Stimulated activated CD4-positive, alpha-beta T cell treated with anti-CD3 and anti-CD28 coated beads, TNF-alpha, amount 100 ng/mL, for 4 hours (primary cell): ENCODE data around the gene ASCL1.

Experiments used
- DNase-seq, 3 experiments: peaks; one replicate each; pipeline ENCODE4 v3.0.0-alpha.2; 2020; ENCODE audit warnings: low read depth in 3 of 3

ASCL1 gene

DNA sequence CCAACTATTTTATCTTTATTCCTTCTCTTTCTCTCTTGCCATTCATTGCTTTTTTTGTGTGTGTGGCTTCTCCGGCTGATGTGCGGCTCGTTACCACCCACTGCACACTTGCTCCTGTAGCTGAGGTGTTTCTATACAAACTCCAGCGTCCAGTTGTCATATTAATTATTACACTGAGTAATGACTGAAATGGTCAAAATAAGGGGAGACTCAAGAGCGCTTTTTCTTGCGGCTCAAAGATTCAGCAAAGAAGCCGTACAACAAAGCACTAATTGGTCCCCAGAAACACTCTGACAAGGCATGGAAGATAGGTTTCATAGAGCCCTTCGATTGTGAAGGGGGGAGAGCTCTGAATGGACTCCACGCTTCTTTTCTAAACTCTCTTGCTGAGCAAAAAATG lies 5.6 kb upstream of the ASCL1 start:
- DNase-seq, result no peak

DNA sequence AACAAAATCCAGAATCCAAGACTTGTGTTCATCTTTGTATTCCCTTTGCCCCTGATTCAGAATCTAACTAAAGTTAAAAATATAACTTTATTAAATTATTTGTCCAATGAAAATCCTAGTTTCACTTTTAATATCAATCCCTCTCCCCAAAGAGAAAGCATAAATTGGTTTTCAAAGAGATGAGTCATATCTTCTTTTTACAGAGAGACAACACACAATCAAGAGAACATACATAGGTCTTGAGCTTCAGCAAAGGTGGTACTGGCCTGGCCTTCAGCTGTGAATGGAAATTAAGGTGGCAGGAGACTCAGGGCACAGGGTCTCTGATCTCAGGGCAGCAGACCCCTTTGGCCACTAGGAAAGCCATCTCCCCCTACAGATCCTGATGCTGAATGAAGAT lies 4.3 kb upstream of the ASCL1 start:
- DNase-seq, result no peak

DNA sequence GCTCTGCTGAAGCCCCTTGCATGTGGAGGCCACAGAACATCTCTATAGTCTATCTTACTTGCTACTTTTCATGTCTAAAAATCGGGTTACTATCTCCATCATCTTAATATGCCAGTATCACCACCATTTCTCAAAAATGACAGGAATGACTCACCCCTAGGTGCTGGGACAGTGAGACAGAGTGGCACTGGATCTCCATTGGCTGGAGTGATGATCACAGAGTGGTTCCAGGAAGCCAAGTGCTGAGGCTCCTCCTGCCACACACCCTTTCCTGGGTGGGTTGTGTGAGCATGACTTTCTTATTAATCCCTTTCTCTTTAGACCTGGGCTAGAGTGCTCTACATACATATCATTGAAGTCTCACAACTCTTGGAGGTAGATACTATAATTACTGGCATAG lies 3.3 kb upstream of the ASCL1 start:
- DNase-seq, result no peak

DNA sequence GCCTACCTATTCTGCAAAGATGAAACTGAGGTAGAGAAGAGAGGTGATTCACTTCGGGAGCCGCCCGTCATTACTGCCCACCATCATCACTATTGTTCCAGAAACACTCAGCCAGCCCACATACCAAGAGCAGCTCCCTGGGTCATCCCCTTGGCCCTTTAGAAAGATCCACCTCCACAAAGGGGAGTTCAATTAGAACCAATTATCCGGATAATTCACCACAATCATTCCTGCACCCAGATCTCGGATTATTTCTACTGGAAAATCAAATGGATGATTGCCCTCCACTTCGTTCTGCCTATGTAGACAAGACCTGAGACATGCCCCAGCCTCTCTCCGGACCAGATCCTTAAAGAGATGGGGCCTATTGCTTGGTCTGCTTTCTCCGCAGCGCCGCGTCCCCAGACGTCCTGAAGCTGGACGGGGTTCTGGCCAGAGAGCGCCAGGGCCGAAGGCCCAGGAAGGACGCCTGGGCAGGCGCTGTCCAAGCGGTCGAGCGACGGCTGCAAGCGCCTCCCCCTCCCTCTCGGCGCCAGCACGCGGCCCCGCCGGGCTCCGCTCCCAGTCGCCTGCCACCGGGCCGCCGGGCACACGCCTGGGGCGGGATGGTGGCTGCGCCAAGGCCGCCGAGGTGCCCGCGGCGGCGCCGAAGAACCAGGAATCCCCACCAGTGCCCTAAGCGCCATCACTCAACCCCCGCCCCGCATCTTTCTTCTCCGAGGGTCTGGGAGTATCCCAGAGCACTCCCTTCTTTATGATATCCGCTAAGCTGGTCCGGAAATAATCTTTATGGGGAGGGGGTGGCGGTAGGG lies 1.3 kb upstream of the ASCL1 start:
- DNase-seq, result no peak

DNA sequence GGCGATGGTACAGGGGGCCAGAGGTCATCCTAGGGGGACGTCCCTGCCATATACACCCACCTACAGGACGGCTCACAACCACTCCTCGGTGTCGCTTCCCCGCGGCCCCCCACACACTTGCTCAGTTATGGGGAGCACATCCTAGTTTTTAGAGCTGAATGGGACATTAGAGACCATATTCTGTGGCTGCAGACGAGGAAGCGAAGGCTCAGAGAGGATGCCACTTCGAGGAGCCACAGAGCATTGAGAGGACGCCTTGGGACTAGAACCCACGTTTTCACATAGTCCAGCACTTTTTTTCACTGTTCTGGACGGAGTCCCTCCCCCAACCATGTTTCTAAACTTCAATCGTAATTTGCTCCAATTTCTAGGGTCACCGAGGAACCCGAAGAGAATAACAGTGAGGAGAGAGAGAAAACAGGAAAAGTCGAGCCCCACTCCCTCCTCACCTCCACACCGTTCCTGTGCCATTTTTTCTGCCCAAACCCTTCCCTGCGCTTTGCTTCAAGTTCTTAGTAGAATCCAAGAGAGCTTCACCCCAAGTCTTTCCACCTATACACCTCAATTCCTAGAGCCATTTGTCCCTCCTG lies 641 bp upstream of the ASCL1 start:
- no peak for DNase-seq

DNA sequence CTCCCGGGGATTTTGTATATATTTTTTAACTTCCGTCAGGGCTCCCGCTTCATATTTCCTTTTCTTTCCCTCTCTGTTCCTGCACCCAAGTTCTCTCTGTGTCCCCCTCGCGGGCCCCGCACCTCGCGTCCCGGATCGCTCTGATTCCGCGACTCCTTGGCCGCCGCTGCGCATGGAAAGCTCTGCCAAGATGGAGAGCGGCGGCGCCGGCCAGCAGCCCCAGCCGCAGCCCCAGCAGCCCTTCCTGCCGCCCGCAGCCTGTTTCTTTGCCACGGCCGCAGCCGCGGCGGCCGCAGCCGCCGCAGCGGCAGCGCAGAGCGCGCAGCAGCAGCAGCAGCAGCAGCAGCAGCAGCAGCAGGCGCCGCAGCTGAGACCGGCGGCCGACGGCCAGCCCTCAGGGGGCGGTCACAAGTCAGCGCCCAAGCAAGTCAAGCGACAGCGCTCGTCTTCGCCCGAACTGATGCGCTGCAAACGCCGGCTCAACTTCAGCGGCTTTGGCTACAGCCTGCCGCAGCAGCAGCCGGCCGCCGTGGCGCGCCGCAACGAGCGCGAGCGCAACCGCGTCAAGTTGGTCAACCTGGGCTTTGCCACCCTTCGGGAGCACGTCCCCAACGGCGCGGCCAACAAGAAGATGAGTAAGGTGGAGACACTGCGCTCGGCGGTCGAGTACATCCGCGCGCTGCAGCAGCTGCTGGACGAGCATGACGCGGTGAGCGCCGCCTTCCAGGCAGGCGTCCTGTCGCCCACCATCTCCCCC lies 777 bp downstream of the ASCL1 start:
- no peak for DNase-seq

DNA sequence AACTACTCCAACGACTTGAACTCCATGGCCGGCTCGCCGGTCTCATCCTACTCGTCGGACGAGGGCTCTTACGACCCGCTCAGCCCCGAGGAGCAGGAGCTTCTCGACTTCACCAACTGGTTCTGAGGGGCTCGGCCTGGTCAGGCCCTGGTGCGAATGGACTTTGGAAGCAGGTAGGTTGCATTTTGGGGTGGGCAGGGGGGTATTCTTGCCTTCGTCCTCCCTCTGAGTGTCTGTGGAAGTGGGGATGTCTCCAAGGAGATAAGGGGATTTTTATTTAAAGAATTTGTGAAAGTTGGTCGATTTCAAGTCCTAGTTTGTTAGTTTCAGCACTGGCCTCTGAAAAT lies 1.3 kb downstream of the ASCL1 start:
- no peak for DNase-seq

DNA sequence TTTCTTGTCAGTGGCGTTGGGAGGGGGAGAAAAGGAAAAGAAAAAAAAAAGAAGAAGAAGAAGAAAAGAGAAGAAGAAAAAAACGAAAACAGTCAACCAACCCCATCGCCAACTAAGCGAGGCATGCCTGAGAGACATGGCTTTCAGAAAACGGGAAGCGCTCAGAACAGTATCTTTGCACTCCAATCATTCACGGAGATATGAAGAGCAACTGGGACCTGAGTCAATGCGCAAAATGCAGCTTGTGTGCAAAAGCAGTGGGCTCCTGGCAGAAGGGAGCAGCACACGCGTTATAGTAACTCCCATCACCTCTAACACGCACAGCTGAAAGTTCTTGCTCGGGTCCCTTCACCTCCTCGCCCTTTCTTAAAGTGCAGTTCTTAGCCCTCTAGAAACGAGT lies 1.9 kb downstream of the ASCL1 start:
- no peak for DNase-seq

DNA sequence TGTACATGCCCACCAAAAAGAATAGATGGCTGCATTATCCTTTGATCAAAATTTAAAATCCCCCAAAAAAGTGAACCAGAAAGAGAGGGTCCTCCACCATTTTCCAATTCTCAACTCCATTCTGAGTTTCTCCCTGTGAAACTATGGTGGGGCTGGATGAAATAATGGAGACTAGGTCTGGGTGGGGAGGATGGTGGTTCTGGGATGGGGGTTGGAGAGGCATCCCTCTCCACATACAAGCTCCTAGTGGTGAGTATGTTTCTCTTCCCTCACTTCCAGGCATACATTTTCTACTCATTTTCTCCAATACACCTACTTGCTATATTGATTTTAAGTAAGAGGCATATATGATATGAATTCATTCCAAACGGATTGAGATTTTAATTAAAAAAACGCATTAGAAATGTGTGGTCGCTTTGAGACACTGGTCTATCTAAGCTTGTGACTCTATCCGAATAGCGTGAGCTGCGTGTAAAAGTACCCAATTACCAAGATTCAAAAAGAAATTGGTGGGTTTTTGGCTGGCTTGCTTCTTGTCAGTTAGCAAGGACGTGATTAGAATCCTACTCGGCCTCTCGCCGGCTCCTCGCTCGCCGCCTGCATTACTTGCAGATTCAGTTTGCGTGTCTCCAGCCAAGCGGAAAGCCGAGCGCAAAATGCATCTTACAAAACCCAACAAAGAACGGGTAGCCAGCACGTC lies 3.4 kb downstream of the ASCL1 start:
- no peak for DNase-seq

DNA sequence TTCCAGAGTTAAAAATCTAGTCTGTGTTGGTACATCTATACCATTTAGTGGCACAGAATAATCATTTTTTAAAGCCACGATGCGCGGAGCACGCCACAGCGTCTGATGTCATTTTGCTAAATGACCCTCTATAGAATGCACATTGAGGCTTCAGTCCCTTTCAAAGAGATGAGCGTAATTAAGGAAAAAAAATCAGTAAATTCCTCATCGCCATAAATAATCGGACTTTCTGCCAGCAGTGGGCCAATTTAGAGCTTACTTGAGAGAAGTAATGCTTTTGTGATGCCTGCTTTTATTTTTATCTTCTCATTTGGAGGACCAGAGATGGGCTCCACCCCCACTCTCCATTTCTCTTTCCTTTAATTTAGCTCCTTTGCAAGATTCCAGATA lies 4.0 kb downstream of the ASCL1 start:
- no peak for DNase-seq

DNA sequence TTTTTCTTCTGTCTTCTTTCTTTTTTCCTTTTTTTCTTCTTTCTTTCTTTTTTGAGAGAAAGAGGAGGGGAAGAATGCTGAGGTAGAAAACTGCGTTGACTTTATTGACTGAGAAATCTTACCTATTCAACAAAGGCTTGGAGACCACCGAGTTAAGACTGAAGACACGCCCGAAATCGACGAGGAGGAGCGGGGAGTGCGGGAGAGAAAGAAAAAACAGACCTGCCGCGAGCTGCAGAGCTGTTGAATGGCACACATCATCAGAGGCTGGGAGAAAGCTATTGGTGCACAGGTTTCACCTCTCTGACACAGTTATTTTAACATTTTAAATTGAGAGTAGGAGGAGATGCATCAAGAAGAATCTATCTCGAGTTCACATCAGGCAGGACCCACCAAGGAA lies 5.1 kb downstream of the ASCL1 start:
- no peak for DNase-seq

DNA sequence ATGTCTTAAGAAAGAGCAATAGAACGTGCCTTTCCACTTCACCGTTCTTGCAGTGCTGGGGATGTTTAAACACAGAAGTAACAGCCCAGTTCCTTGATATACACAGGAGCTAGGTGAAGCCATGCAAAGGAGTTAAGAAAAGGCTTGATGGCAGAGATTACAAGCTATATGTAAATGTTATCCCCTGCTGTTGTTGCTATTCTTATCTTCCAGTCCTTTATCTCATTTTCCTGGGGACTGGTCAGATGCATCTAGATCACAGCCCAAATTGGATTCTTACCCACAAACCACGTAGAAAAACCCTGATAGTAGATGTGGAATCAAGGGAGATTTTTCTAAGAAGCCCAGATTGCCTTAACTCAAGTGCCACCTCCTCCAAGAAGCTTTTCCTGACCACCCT lies 5.5 kb downstream of the ASCL1 start:
- DNase-seq, result no peak

DNA sequence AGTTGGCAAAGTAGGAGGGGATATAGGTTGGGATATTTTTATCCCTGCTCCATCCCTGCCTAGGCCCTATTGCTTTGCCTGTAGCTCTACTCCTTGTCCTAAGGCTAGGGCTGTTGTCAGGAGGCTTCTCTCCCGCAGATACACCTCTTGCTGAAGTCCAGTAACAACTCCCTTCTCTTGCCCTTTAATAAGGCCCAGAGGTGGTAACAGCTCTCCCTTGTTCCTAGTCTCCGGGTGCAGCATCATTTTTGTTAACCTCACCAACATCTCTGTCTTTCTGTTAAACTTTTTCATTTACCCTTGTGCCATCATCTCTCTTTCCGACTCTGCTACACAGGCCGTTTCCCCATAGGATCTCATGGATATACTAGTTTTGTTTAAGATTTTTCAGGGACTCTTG lies 6.3 kb downstream of the ASCL1 start:
- no peak for DNase-seq

DNA sequence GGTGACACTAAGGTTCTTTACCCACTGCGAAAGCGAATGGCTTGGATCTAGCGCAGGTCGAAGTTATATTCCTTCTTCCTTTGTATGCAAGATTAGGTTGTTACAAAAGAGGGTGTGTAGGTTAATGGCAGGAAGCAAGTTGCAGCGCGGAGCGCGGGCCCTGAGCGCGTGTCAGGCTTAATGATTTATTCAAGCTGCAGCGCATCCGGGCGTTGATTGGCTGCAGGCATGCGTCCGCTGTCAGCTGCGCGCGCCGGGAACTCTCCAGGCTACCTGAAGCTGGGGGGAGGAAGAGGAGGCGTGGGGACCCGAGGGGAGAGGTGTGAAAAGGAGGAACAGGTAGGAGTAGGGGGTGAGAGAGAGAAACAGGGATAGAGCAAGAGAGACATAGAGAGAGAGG lies 7.4 kb downstream of the ASCL1 start:
- DNase-seq, result no peak

DNA sequence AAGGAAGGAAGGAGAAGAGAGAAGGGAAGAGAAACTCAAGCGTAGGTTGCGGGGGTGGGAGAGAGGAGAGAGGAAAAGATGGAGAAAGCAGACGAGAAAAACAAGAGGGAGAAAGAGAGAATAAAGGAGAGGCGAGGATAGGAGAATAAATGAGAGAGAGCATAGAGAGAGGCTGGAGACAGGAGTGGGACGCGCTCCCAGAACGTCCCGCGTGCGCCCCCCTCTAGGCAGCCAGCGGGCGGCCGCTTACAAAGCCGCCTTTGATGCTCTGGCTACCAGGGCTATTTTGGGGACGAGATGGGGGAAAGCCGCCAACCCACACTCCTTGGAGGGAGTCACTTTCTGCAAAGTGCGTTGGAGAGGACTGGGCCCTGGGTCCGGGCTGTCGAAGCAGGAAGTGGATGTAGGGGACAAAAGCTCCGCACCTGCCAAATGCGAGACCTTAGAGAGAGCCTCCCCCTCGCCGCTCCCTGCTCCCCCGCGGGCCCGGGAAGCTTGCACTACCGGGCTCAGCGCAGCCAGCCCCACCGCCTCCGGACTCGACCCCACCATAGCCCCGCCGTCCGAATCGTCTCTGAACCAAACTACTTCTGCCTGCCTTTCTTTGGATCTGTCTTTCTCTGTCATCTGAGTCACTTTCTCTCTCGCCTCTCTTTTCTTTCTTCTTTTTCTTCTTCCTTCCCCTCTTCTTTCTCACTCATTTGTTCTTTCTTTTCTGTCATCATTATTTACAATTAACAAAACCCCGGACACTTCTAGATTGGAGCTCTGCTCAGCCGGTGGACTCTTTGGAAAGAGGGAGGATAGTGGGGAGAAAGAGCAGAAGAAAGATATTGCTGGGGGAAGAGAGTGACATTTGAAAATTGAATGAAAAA lies 8.0 kb downstream of the ASCL1 start:
- DNase-seq, result no peak

DNA sequence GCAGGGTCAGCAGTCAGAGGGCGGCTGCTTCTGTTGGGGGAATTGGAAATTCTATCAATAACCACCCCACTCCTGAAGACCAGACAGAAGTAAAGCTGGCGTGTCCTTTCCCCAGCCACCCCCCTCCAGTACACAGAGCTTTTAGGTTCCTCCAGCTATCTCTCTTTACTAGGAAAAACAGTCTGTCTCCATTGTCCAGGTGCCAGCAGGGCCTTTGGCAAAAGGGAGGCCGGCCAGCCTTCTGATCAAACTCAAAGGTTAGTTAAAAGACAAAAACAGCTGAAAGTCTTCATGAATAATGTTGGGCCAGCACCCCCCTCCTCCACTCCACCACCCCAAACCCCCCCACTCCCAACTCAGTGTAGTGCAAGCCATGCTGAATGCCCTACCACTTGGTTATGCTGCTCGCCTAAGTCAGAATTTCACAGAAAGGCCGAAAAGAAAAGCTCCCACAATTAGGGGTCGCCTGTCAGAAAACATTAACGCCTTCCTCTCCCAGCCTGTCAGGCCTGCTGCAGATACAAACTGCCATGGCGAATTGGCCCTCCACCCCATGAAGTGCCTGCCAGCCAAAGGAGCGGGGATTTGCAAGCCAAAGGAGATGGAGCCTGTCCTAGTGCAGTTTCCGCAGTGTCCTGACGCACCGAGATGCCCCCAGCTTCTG lies 8.9 kb downstream of the ASCL1 start:
- no peak for DNase-seq

DNA sequence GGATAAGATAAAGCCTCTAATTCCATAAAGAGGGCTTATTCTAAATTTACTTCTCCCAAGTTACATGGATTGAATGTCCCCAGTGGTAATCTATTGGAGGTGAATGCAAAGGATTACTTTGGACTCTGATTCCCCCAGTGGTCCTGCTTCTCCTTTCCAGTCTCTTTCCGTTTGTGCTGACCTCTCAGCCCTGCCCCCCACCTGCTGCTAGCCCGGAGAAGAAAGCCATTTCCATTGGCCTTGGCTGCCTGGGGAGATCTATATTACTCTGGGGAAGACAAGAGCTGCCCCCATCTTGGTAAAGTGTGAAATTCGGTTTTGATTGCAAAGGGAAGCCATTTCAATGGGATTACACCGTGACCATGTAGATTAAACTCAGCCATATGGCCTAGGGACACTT lies 13.3 kb downstream of the ASCL1 start:
- DNase-seq, result no peak

DNA sequence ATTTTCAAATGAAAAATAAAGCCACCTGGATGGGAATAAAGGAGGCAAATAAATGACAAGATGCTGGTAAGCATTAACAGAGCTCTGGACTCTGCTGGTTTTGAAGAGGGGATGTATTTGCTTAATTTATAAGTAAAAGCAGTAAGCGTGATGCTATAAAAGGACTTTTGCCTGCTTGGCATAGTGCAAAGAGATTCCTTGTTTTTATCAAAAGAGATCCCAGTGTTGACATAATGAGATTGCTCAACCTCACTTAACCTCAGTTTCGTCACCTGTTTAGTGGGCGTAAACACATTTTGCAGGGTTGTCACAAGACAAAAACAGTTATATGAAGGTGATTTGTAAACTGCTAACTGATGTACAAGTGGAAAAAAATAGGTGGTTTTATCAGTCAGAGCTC lies 13.8 kb downstream of the ASCL1 start:
- no peak for DNase-seq

DNA sequence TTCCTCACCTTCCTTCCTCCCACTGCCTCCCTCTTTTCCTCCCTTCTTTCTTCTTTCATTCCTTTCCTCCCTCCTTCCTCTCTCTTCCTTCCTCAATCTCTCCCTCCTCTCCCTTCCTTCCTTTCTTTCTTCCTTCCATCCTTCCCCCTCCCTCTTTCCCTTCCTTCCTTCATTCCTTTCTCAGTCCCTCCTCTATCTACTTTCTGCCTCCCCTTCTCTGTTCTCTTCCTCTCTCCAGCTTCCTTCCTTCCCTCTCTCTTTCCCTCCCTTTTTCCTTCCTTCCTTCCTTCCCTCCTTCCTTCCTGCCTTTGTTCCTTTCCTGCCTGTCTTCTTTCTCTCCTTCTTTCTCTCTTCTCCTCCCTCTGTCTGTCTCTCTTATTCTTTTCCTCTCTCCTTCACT lies 16.1 kb downstream of the ASCL1 start:
- DNase-seq, result no peak

DNA sequence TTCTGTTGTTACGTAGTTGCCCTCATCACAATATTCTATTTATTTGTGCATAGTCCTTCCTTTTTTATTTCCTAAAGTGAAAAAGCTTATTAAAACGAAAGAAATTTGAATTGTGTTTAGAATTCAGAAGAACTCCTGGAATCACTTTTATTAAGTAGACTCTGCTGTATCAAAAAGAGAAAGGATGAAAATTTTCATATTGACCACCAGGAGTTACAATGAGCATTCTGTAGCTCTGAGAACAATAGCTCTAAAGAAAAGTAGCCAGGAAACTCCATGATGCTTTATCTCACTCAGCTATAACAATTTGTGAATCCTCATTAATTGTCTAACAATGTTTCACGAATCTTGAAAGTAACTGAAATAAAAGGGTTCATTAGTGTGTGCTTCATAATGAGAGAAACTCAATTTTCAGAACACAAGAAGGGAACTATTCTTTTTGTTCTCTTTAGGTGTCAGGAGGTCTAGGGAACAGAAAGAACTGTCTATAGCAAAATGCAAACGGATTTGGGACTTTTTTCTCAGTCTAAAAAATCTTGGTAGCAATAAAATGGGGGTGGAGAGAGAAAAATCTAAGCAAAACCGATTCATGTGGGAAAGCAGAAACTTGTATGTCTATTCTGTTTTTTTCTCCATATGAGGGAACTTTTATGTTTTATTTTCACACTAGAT lies 19.3 kb downstream of the ASCL1 start:
- no peak for DNase-seq
